ENCODE measurements around the gene HYLS1.

GRCh38 chr11:125950178-125950490 is 62.7 kb downstream of the HYLS1 start:
- TF ChIP-seq CTCF (conservative IDR thresholded peaks at IDR 0.05 in 1 of 2, IDR thresholded peaks at IDR 0.05 in 1 of 2; ENCODE audit: low read depth in 1 of 2, low read length in 2 of 2) (no peak), EZH2 (IDR thresholded peaks at IDR 0.05; ENCODE audit: low read length, missing control alignments) (no peak)
